ENCODE data around the gene HGFAC.

Gene HGFAC

DNA sequence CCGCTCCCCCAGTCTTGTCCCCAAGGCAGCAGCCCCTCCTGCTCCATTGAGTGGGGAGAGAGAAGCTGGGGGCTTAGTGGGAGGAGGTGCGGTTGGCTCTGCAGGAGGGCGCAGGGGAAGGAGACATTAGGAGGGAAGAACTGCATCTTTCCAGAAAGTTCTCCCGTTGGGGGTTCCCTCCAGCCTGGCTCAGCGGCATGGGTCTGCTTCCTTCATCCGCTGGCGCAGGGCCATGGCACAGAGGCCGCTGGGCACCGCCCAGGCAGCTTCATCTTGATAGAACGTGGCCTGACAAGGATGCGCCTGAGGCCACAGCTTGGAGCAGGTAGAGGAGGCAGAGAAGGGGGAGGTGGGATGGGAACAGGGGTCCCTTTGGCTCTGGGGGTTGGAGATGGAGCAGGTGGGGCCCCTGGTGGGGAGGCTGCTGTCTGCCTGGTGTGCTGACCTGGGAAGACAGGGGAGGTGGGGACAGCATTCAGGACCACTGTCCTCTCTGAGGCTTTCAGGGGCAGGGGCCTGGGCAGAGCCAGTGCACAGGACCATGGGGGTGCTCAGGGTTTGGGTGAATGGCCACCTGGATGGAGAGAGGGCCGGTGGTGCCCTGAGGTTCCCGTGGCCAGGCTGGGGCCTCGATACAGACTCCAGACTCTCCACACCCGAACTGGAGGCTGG lies 33.4 kb downstream of the HGFAC start:
- TF ChIP-seq, protein P1, sequence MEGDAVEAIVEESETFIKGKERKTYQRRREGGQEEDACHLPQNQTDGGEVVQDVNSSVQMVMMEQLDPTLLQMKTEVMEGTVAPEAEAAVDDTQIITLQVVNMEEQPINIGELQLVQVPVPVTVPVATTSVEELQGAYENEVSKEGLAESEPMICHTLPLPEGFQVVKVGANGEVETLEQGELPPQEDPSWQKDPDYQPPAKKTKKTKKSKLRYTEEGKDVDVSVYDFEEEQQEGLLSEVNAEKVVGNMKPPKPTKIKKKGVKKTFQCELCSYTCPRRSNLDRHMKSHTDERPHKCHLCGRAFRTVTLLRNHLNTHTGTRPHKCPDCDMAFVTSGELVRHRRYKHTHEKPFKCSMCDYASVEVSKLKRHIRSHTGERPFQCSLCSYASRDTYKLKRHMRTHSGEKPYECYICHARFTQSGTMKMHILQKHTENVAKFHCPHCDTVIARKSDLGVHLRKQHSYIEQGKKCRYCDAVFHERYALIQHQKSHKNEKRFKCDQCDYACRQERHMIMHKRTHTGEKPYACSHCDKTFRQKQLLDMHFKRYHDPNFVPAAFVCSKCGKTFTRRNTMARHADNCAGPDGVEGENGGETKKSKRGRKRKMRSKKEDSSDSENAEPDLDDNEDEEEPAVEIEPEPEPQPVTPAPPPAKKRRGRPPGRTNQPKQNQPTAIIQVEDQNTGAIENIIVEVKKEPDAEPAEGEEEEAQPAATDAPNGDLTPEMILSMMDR (IDR thresholded peaks at IDR 0.05; ENCODE audit: low read depth, low read length), result no peak
- no peak overlapping the region for H3K4me3 ChIP-seq (ENCODE audit: low read depth, low read length)

DNA sequence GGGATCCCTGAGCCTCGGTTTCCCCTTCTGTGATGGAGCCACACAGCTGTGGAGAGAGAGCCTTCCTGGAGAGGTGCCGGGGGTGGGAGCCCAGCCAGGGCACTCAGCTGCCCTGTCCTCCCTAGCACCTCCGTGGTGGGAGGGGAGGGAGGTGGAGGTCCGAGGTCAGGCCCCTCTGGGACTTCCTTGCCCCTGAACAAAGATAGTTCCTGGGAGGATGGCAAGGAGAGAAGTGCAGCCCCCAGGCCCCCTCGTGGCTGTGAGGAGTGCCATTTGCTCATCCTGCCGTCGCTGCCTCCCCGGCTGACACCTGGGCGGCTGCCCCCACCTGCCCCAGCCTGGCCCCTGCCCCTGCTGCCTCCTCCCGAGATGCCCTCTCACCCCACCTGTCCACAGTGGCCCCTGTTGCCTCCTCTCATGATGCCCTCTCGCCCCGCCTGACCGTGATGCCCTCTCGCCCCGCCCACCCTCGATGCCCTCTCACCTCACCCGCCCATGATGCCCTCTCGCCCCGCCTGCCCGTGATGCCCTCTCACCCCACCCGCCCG lies 34.0 kb downstream of the HGFAC start:
- no peak overlapping the region for H3K4me3 ChIP-seq (ENCODE audit: low read depth, low read length)
- TF ChIP-seq, protein P1 (IDR thresholded peaks at IDR 0.05; ENCODE audit: low read depth, low read length), result no peak

DNA sequence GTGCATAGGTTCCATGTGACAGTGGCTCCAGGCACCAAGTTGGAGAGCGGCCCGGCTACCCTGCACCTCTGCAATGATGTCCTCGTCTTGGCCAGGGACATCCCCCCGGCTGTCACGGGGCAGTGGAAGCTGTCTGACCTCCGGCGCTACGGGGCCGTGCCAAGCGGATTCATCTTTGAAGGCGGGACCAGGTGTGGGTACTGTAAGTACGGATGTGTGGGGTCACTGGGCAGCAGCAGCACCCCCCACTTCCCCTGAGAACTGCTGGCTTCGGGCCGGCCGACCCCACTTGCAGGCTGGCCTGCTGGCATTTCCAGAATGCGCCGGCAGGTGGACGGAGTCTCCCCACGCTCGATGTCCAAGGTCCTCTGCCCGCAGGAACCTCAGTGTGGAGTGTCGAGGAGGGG lies 34.6 kb downstream of the HGFAC start:
- H3K4me3 ChIP-seq (ENCODE audit: low read depth, low read length), result no peak overlapping the region
- TF ChIP-seq, protein P1 (IDR thresholded peaks at IDR 0.05; ENCODE audit: low read depth, low read length), result no peak

DNA sequence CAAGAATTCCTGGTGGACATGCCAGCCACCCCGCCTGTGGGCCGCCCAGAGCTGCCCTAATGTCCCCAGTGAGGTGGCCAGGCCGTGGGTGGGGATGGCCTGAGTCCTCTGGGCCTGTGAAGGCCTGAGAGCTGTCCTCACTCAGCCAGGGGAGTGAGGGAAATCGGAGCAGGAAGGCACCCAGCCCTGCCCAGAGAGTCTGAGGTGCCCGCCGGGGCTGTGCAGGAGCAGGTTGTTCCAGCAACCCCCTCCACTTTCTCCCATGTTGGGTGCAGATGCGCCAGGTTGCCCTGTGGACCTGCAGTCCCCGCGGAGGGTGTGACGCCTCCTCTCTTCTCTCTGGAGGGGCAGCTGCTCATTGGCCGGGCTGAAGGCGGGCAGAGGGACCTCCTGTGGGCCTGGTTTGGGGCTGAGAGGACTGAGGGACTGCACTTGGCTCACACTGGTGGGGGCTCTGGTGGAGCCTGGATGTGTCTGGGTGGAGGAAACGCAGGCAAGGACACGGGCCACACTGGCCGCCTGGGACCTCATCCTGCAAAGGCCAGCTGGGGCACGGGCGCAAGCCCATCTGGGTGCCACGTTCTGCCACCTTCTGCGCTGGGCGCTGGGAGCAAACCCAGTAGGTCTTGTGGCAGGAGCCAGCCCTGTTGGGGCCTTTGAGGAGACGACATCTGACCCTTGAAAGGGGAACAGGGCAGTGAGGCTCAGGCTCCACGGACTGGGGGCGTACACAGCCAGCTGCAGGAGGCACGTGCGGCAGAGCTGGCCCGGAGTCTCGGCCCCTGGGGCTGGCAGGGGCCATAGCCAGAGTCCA lies 35.4 kb downstream of the HGFAC start:
- TF ChIP-seq, protein P1 (IDR thresholded peaks at IDR 0.05; ENCODE audit: low read depth, low read length), result no peak
- H3K4me3 ChIP-seq (ENCODE audit: low read depth, low read length), result no peak overlapping the region

DNA sequence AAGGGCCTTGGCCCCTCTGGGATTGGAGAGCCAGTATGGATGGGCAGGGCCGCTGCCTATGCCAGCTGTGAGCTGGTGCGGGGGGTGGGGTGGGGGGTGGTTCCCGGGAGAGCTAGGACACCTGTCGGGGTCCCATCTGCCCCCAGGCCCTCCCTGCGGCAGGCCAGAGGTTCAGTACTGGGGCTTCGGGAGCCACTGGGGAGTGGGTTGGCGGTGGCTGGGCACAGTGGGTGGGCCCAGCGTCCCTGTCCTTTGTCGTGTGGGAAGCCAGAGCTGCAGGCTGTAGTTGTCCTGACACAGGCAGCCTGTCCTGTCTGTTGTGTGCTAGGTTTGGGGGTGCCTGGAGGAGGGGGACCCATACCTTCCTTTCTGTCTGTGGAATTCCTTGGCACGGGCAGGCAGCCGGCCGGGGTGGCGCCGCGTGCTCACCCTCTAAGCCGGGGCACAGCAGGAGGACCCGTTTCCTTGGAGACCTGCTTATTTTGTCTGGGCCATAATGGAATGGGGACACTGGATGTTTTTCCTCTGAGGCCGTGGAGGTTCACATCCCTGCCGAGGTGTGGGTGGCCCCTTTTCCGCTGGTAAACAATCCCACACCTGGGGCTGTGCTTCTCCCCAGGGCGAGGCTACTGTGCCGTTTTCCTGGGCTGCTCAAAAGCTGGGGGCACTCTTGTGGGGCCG lies 36.1 kb downstream of the HGFAC start:
- TF ChIP-seq, protein P1 (IDR thresholded peaks at IDR 0.05; ENCODE audit: low read depth, low read length), result no peak
- no peak overlapping the region for H3K4me3 ChIP-seq (ENCODE audit: low read depth, low read length)

DNA sequence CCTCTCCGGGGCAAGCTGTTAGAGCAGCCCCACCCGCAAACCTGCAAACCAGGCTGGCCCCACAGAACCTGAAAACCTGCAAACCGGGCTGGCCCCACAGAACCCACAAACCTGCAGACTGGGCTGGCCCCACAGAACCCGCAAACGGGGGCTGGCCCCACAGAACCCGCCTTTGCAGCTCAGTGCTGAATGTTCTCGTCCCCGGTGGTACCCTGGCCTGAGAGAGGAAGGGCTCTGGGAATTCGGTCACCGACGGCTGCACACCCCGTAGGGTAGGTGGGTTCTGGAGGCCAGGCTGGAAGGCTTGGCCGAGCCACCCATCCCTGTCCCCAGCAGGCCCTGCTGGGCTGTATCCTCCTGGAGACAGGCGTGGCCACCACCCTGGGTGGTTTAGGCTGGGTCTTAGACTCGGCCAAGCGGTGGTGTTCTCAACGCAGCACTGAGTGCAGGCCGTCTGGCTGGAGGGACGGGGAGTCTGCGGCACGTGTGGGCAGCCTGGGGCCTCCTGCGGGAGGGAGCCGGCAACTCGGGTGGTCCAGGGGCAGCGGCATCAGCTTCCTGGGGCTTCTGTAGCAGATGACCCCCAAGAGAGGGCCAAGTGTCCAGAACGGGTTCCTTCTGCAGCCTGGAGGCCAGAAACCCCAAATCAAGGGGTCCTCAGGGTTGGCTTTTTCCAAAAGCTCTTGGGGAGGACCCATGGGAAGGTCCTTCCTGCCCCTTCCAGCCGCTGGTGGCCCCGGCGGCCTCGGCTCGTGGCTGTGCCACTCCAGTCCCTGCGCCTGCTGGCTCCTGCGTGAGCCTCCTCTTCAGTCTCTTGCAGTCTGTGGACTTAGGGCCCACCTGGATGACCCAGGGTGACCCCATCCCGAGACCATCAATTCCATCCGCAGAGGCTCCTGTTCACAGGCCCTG lies 36.9 kb downstream of the HGFAC start:
- TF ChIP-seq, protein P1 (IDR thresholded peaks at IDR 0.05; ENCODE audit: low read depth, low read length), result no peak
- H3K4me3 ChIP-seq (ENCODE audit: low read depth, low read length), result no peak overlapping the region

Measured in WI38 (cell line).